ENCODE data around the gene TRAF1.
"Not testable (repeated sequence)": the region's sequence is repeated elsewhere in the genome, so short reads cannot be mapped to it uniquely, and the experiment has no call there.

Gene TRAF1, protein sequence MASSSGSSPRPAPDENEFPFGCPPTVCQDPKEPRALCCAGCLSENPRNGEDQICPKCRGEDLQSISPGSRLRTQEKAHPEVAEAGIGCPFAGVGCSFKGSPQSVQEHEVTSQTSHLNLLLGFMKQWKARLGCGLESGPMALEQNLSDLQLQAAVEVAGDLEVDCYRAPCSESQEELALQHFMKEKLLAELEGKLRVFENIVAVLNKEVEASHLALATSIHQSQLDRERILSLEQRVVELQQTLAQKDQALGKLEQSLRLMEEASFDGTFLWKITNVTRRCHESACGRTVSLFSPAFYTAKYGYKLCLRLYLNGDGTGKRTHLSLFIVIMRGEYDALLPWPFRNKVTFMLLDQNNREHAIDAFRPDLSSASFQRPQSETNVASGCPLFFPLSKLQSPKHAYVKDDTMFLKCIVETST

DNA sequence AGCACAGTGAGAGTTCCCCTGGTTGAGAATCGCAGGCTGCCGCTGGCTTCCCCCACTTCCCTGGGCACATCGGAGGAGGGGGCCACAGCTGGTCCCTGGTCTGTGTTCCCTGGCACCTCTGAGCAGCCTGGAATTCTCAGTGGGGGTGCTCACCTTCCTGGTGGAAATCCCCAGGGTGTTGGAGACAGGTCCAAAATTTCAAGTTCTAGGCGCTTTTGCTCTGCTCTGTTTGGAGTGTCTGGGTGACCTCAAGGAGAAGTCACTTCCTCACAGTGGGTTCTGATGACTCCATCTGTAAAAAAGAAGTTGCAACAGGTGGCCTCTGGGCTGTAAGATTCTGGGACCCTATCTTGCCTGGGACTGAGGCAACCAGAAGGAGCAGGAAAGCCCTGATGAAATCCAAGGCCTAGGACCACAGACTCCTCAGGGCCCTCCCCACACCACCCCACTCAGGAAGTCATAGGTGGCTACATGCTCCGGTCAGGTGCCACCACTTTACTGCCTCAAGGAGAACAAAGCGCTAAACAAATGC, at the start of gene TRAF1:
Gene TRAF1 (minus strand): TSS at position 400 of the 532 bp plus-strand sequence. CDS start 721 bp downstream, outside the sequence.
- TF ChIP-seq, protein P1, sequence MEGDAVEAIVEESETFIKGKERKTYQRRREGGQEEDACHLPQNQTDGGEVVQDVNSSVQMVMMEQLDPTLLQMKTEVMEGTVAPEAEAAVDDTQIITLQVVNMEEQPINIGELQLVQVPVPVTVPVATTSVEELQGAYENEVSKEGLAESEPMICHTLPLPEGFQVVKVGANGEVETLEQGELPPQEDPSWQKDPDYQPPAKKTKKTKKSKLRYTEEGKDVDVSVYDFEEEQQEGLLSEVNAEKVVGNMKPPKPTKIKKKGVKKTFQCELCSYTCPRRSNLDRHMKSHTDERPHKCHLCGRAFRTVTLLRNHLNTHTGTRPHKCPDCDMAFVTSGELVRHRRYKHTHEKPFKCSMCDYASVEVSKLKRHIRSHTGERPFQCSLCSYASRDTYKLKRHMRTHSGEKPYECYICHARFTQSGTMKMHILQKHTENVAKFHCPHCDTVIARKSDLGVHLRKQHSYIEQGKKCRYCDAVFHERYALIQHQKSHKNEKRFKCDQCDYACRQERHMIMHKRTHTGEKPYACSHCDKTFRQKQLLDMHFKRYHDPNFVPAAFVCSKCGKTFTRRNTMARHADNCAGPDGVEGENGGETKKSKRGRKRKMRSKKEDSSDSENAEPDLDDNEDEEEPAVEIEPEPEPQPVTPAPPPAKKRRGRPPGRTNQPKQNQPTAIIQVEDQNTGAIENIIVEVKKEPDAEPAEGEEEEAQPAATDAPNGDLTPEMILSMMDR (IDR thresholded peaks at IDR 0.05; ENCODE audit: extremely low read depth, missing control alignments) = no peak
- no peak for DNase-seq (ENCODE audit: low spot score)

DNA sequence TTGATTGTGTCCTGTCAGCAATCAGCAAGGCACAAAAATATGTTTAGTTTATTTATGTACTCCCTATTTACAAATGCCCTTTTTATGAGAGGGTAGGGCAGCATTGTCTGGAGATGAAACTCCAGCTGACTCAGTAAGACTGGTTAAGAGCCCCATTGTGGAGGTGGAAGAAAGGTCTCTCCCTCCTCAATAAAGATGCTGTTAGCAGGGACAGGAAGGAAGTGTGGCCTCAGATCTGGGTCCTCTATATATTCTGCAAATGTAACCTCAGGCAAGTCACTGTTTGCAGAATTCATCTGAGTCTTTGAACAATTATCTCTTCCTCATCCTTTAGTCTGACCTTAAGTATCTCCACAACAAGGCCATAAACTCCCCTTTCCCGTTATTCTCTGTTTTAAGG, 48.3 kb upstream of the TRAF1 start:
- TF ChIP-seq, protein P1 (IDR thresholded peaks at IDR 0.05; ENCODE audit: extremely low read depth, missing control alignments) = no peak
- no peak for DNase-seq (ENCODE audit: low spot score)

DNA sequence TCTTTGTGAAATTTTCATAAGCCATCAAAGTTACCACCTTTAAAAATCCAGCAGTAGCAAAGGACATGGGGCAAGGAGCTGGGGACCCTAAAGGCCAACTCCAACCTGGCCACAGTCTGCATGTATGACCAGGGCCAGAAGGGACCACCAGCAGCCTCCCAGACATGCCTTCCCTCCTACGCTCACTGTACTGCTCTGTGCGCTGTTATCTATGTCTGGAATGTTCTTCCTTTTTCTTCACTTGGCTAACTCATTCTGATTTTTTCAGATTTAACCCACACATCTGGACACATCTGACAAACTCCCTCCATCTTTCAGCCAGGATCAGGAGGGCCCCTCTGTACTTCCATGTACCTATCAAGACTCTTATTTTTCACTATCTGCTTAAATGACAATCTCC, 47.6 kb upstream of the TRAF1 start:
- TF ChIP-seq, protein P1 (IDR thresholded peaks at IDR 0.05; ENCODE audit: extremely low read depth, missing control alignments) = no peak
- DNase-seq (ENCODE audit: low spot score) = no peak

DNA sequence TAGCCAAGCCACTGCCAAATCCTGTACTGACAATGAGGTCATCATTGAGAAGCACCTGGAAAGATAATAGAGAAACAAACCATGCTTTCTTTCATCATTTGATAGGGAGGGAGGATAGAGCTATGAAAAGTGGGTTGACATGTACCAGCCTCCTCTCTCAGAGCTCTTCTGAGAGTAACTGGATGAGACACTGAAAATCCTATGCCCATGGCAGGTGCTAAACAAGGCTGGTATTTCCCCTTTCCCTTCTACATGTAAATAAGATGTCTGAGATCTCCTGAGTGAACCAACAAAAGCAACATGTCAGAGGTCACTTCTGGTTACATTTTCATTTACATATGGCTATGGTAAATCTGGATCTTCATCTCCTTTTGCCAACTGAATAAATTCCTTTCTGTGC, 45.3 kb upstream of the TRAF1 start:
- DNase-seq (ENCODE audit: low spot score) = no peak
- TF ChIP-seq, protein P1 (IDR thresholded peaks at IDR 0.05; ENCODE audit: extremely low read depth, missing control alignments) = no peak

DNA sequence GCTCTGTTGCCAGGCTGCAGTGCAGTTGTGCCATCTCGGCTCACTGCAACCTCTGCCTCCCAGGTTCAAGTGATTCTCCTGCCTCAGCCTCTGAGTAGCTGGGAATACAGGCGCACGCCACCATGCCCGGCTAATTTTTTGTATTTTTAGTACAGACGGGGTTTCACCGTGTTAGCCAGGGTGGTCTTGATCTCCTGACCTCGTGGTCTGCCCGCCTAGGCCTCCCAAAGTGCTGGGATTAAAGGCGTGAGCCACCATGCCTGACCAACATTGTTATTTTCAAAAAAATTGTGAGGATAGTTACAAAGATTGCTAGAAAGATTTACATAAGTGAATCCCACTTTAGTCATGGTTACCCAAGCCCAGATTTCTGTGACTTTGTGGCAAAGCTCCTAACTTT, 44.9 kb upstream of the TRAF1 start:
- DNase-seq (ENCODE audit: low spot score) = not testable (repeated sequence)

DNA sequence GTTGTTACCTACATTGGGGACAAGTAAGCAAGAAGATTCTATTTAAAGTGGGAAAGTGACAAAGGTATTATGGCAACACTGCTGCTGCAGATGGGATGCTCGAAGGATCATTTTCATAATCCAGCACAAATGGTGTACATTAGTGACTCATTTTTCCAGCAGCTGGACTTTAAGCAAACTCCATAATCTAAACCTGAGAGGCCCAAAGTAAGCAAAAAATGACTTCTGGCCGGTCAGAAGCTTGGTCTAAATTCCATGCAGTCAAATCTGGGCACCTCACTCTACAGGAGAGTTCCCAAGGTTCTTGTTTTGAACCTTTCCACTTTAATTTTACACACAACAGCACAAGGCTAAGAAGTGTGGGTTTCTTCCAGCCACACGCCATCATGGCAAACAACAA, 43.6 kb upstream of the TRAF1 start:
- TF ChIP-seq, protein P1 (IDR thresholded peaks at IDR 0.05; ENCODE audit: extremely low read depth, missing control alignments) = no peak
- DNase-seq (ENCODE audit: low spot score) = no peak

DNA sequence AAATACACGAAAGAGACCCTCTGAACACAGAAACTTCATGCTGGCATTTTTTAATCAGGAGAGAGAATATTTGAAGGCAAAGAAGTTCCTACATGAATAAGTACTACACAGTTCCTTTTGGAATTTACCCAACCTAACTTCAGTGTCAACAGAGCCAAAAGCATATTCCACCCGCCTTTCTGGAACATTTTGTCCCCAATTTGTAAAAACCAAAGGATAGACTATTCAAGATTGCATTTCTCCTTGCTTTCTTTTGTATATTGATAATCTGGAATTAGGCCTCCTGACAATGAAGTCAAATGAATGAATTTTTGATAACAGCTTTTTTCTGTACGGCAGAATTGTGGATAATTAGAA, 39.4 kb upstream of the TRAF1 start:
- DNase-seq (ENCODE audit: low spot score) = no peak
- TF ChIP-seq, protein P1 (IDR thresholded peaks at IDR 0.05; ENCODE audit: extremely low read depth, missing control alignments) = no peak
